ENCODE measurements around the gene PRKD3.
A peak's percentile ranks its signal among the peaks of the same experiment; 100 is the strongest.

PRKD3 gene

DNA sequence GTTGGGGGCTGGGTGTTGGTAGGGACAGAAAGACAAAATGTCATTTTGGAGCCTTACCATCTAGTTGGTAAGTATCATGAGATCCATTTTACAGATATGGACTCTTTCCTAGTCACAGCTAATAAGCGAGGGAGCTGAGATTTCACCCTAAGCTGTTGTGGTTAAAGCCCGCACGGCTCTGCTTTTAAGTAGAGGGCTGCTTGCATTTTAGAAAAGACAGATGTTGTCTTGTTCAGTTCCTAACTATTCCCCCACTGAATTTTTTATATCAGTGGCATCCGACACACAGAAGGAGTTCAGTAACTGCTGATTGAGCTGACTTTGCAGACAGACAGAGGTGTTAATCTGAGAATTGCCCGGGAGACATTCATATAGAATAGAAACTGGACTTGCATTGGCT, 23.5 kb upstream of the PRKD3 start:
- POLR2A ChIA-PET: no interaction called here
- CTCF ChIA-PET: interaction anchor here (1.4 to 5.0 kb wide), 4 partner anchors 9 to 529 kb away, joined by 5 to 22 read pairs (median 6); no protein-coding TSS in a partner anchor
- TF ChIP-seq, protein P1, sequence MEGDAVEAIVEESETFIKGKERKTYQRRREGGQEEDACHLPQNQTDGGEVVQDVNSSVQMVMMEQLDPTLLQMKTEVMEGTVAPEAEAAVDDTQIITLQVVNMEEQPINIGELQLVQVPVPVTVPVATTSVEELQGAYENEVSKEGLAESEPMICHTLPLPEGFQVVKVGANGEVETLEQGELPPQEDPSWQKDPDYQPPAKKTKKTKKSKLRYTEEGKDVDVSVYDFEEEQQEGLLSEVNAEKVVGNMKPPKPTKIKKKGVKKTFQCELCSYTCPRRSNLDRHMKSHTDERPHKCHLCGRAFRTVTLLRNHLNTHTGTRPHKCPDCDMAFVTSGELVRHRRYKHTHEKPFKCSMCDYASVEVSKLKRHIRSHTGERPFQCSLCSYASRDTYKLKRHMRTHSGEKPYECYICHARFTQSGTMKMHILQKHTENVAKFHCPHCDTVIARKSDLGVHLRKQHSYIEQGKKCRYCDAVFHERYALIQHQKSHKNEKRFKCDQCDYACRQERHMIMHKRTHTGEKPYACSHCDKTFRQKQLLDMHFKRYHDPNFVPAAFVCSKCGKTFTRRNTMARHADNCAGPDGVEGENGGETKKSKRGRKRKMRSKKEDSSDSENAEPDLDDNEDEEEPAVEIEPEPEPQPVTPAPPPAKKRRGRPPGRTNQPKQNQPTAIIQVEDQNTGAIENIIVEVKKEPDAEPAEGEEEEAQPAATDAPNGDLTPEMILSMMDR (IDR thresholded peaks at IDR 0.05; ENCODE audit: control extremely low read depth, extremely low read depth, low read depth, missing control alignments): no peak
- DNase-seq (ENCODE audit: extremely low spot score): no peak

GRCh38 chr2:37344453-37345361, 20.1 kb upstream of the PRKD3 start, which contains the start of gene QPCT:
QPCT (plus strand) TSS chr2:37344630; CDS start chr2:37344732, 102 bp downstream.
- DNase-seq (ENCODE audit: extremely low spot score): peak; percentile 70
- POLR2A ChIA-PET: no interaction called here
- CTCF ChIA-PET: no interaction called here
- TF ChIP-seq, protein P1 (IDR thresholded peaks at IDR 0.05; ENCODE audit: control extremely low read depth, extremely low read depth, low read depth, missing control alignments): no peak

GRCh38 chr2:37343537-37344434, 19.2 kb upstream of the PRKD3 start:
- TF ChIP-seq, protein P1 (IDR thresholded peaks at IDR 0.05; ENCODE audit: control extremely low read depth, extremely low read depth, low read depth, missing control alignments): no peak
- CTCF ChIA-PET: interaction anchor here (0.7 to 1.7 kb wide), 5 partner anchors 10 to 533 kb away, joined by 3 to 6 read pairs (median 3); no protein-coding TSS in a partner anchor
- POLR2A ChIA-PET: no interaction called here
- DNase-seq (ENCODE audit: extremely low spot score): no peak

- POLR2A ChIA-PET: no interaction called here
- CTCF ChIA-PET: interaction anchor here (0.7 to 1.7 kb wide), 5 partner anchors 11 to 535 kb away, joined by 3 to 6 read pairs (median 3); no protein-coding TSS in a partner anchor
- DNase-seq (ENCODE audit: extremely low spot score): no peak
- TF ChIP-seq, protein P1 (IDR thresholded peaks at IDR 0.05; ENCODE audit: control extremely low read depth, extremely low read depth, low read depth, missing control alignments): no peak
These were observed 18.1 kb upstream of the PRKD3 start for GRCh38 chr2:37342591-37343220.

- DNase-seq (ENCODE audit: extremely low spot score): no peak
- ChIA-PET CTCF (interaction anchor here (1.0 to 2.2 kb wide), 7 partner anchors 9 to 198 kb away, joined by 3 to 9 read pairs (median 3); no protein-coding TSS in a partner anchor), POLR2A (no interaction called here)
- TF ChIP-seq, protein P1 (IDR thresholded peaks at IDR 0.05; ENCODE audit: control extremely low read depth, extremely low read depth, low read depth, missing control alignments): no peak
These were observed 16.0 kb upstream of the PRKD3 start for GRCh38 chr2:37340637-37341036.
